HG03442 (cell line): ENCODE measurements around the gene NME5.
A peak's percentile ranks its signal among the peaks of the same experiment; 100 is the strongest.
"Not testable (repeated sequence)": the region's sequence is repeated elsewhere in the genome, so short reads cannot be mapped to it uniquely, and the experiment has no call there.

ENCODE experiments used
- ATAC-seq: cut with Tn5 transposase; IDR thresholded peaks from one replicate; pipeline ENCODE4 v1.9.1; 2021; ENCODE audit warnings: mild to moderate bottlenecking, moderate library complexity; ENCODE audit not compliant: unreplicated experiment

NME5 gene

GRCh38 chr5:138138949-138139780 is at the start of gene NME5:
TSS of gene NME5 (minus strand) at chr5:138139428. CDS start at chr5:138138780, 648 bp downstream.
- no peak for ATAC-seq

GRCh38 chr5:138188626-138189025 is 49.4 kb upstream of the NME5 start:
- no peak for ATAC-seq

GRCh38 chr5:138186002-138186447 is 46.8 kb upstream of the NME5 start:
- peak; percentile 58 for ATAC-seq

- ATAC-seq: no peak
Observed at GRCh38 chr5:138182808-138183207, 43.6 kb upstream of the NME5 start.

- no peak for ATAC-seq
Observed at GRCh38 chr5:138180841-138181240, 41.6 kb upstream of the NME5 start.

GRCh38 chr5:138180183-138180782 is 41.1 kb upstream of the NME5 start:
- ATAC-seq: no peak

GRCh38 chr5:138179277-138179857 is 40.1 kb upstream of the NME5 start:
- no peak for ATAC-seq

GRCh38 chr5:138178516-138179276 is 39.5 kb upstream of the NME5 start, which contains the start of the genes BRD8 and KIF20A:
TSS of gene BRD8 (minus strand) at chr5:138178630. CDS start at chr5:138178614, 16 bp downstream.
TSS of gene KIF20A (plus strand) at chr5:138179112. CDS start at chr5:138179681, 569 bp downstream.
- peak; percentile 80 for ATAC-seq

- ATAC-seq: no peak
Observed at GRCh38 chr5:138177941-138178515, 38.8 kb upstream of the NME5 start.

- ATAC-seq: no peak
Observed at GRCh38 chr5:138170299-138170698, 31.1 kb upstream of the NME5 start.

GRCh38 chr5:138169124-138169523 is 29.9 kb upstream of the NME5 start:
- no peak for ATAC-seq

- no peak for ATAC-seq
Observed at GRCh38 chr5:138163721-138164120, 24.5 kb upstream of the NME5 start.

- no peak for ATAC-seq
Observed at GRCh38 chr5:138160706-138161105, 21.5 kb upstream of the NME5 start.

GRCh38 chr5:138159666-138160065 is 20.4 kb upstream of the NME5 start:
- no peak for ATAC-seq

GRCh38 chr5:138157626-138158025 is 18.4 kb upstream of the NME5 start:
- ATAC-seq: no peak

GRCh38 chr5:138155977-138156376 is 16.7 kb upstream of the NME5 start:
- ATAC-seq: not testable (repeated sequence)

- no peak for ATAC-seq
Observed at GRCh38 chr5:138149530-138149929, 10.3 kb upstream of the NME5 start.

GRCh38 chr5:138148811-138149210 is 9.6 kb upstream of the NME5 start:
- ATAC-seq: no peak

- ATAC-seq: not testable (repeated sequence)
Observed at GRCh38 chr5:138143578-138143977, 4.3 kb upstream of the NME5 start.

GRCh38 chr5:138141734-138142133 is 2.5 kb upstream of the NME5 start:
- ATAC-seq: no peak

GRCh38 chr5:138140268-138140667 is 1.0 kb upstream of the NME5 start:
- no peak for ATAC-seq
